MCF 10A (cell line): Measurements from ENCODE around the gene FOXN3. TPM values are rescaled to one million over a fixed set of nuclear protein-coding genes. Genes with fewer than 3 reads are reported as not detected.

Experiments
- BruUV-seq: library from RNA; stranded (reverse); fragments of 400-500 nt; replicated peaks from 2 replicates; lab custom pipeline; 2021; lab: Mats Ljungman, UMichigan
- CTCF ChIA-PET: fragments of 300-600 bp; sonication (Branson Sonifier 250); formaldehyde crosslinking; extraction: SDS; loops from one replicate; lab custom pipeline; 2021; ENCODE audit warnings: antibody characterized with exemption, inconsistent platforms; lab: Yijun Ruan, JAX
- POLR2A ChIA-PET: fragments of 300-600, 350-650 bp; sonication (Branson Sonifier 250); formaldehyde crosslinking; extraction: SDS; loops from one replicate; lab custom pipeline; 2020; ENCODE audit warnings: antibody characterized with exemption, inconsistent platforms; lab: Yijun Ruan, JAX
- DNase-seq: peaks from one replicate; pipeline ENCODE4 v3.0.0-alpha.2; 2018; ENCODE audit not compliant: unreplicated experiment
- H3K27ac Mint-ChIP-seq: one replicate; pipeline ENCODE4 v1.8.0; 2022; ENCODE audit warnings: mild to moderate bottlenecking, low read depth, mixed read lengths; ENCODE audit not compliant: unreplicated experiment
- H3K27me3 Mint-ChIP-seq: one replicate; pipeline ENCODE4 v1.8.0; 2022; ENCODE audit warnings: mixed read lengths; ENCODE audit not compliant: insufficient read depth, unreplicated experiment
- H3K36me3 Mint-ChIP-seq: one replicate; pipeline ENCODE4 v1.8.0; 2022; ENCODE audit warnings: mild to moderate bottlenecking, moderate library complexity, mixed read lengths; ENCODE audit not compliant: insufficient read depth, unreplicated experiment
- H3K4me1 Mint-ChIP-seq: one replicate; pipeline ENCODE4 v1.8.0; 2022; ENCODE audit warnings: mixed read lengths; ENCODE audit not compliant: insufficient read depth, unreplicated experiment
- H3K4me3 Mint-ChIP-seq: one replicate; pipeline ENCODE4 v1.8.0; 2022; ENCODE audit warnings: mild to moderate bottlenecking, moderate library complexity, mixed read lengths; ENCODE audit not compliant: unreplicated experiment
- H3K9me3 Mint-ChIP-seq: one replicate; pipeline ENCODE4 v1.8.0; 2022; ENCODE audit warnings: mixed read lengths; ENCODE audit not compliant: unreplicated experiment
- CTCF ChIP-seq: fragments of 200-600 bp; IDR thresholded peaks from one replicate; pipeline ENCODE4 v1.8.0; 2022; ENCODE audit warnings: antibody characterized with exemption, mild to moderate bottlenecking; ENCODE audit not compliant: unreplicated experiment
- intact Hi-C: fragments of 100-400 bp; cut with micrococcal nuclease; formaldehyde crosslinking; loops from 2 replicates; pipeline ENCODE4 v1.14.1; 2022
- total RNA-seq: library from RNA; stranded (reverse); gene quantifications from 2 replicates; pipeline ENCODE4 v1.2.3, GENCODE V29; 2022

FOXN3 gene
- total RNA-seq, 1 experiment from 2014 or later, result 27.1 TPM

GRCh38 chr14:89458713-89459420 lies 41.8 kb upstream of the FOXN3 start:
- intact Hi-C loops, result no loop called here
- Mint-ChIP-seq H3K36me3 (no peaks in the 10 kb centered on the region), H3K4me3 (no peak overlapping the region), H3K27ac (no peak overlapping the region), H3K4me1 (no peaks in the 10 kb centered on the region), H3K9me3 (no peaks in the 10 kb centered on the region), H3K27me3 (no peaks in the 10 kb centered on the region)
- ChIA-PET POLR2A (interaction anchor here (1.0 kb wide), 1 partner anchor 10 kb away, joined by 3 read pairs; no protein-coding TSS in a partner anchor), CTCF (interaction anchor here (1.1 kb wide), 1 partner anchor 29 kb away, joined by 3 read pairs; no protein-coding TSS in a partner anchor)
- DNase-seq, result no peak
- no peak for TF ChIP-seq CTCF
- BruUV-seq, result no TSS peak

GRCh38 chr14:89457007-89457406 lies 40.0 kb upstream of the FOXN3 start:
- H3K36me3 Mint-ChIP-seq, result no peaks in the 10 kb centered on the region
- no peak for TF ChIP-seq CTCF
- no peaks in the 10 kb centered on the region for H3K27me3 Mint-ChIP-seq
- POLR2A ChIA-PET, result no interaction called here
- no peak for DNase-seq
- no peak overlapping the region for H3K4me3 Mint-ChIP-seq
- H3K4me1 Mint-ChIP-seq, result no peaks in the 10 kb centered on the region
- H3K27ac Mint-ChIP-seq, result no peak overlapping the region
- intact Hi-C loops, result no loop called here
- CTCF ChIA-PET, result interaction anchor here (0.7 kb wide), 1 partner anchor 62 kb away, joined by 4 read pairs; no protein-coding TSS in a partner anchor
- BruUV-seq, result no TSS peak
- H3K9me3 Mint-ChIP-seq, result no peaks in the 10 kb centered on the region

- Mint-ChIP-seq H3K9me3 (no peaks in the 10 kb centered on the region), H3K27me3 (no peaks in the 10 kb centered on the region), H3K36me3 (no peaks in the 10 kb centered on the region), H3K4me3 (no peak overlapping the region), H3K27ac (no peak overlapping the region), H3K4me1 (no peaks in the 10 kb centered on the region)
- ChIA-PET CTCF (interaction anchor here (0.6 kb wide), 1 partner anchor 23 kb away, joined by 3 read pairs; no protein-coding TSS in a partner anchor), POLR2A (interaction anchor here (0.6 kb wide), 1 partner anchor 53 kb away, joined by 4 read pairs; no protein-coding TSS in a partner anchor)
- no peak for DNase-seq
- no peak for TF ChIP-seq CTCF
- BruUV-seq, result no TSS peak
- intact Hi-C loops, result no loop called here
Observed at GRCh38 chr14:89455412-89455811, 38.4 kb upstream of the FOXN3 start.

GRCh38 chr14:89454996-89455395 lies 38.0 kb upstream of the FOXN3 start:
- no peaks in the 10 kb centered on the region for H3K36me3 Mint-ChIP-seq
- TF ChIP-seq CTCF, result no peak
- H3K27ac Mint-ChIP-seq, result no peak overlapping the region
- DNase-seq, result no peak
- intact Hi-C loops, result no loop called here
- CTCF ChIA-PET, result interaction anchor here (0.6 kb wide), 1 partner anchor 24 kb away, joined by 3 read pairs; no protein-coding TSS in a partner anchor
- H3K4me3 Mint-ChIP-seq, result no peak overlapping the region
- no peaks in the 10 kb centered on the region for H3K27me3 Mint-ChIP-seq
- no peaks in the 10 kb centered on the region for H3K4me1 Mint-ChIP-seq
- H3K9me3 Mint-ChIP-seq, result no peaks in the 10 kb centered on the region
- POLR2A ChIA-PET, result interaction anchor here (0.6 kb wide), 1 partner anchor 53 kb away, joined by 4 read pairs; no protein-coding TSS in a partner anchor
- BruUV-seq, result no TSS peak
